ENCODE data around the gene PCDHA1. TPM values are rescaled to one million over a fixed set of nuclear protein-coding genes. Genes with fewer than 3 reads are reported as not detected.
A peak's percentile ranks its signal among the peaks of the same experiment; 100 is the strongest.
"Not testable (repeated sequence)": the region's sequence is repeated elsewhere in the genome, so short reads cannot be mapped to it uniquely, and the experiment has no call there.

PCDHA1 gene
- total RNA-seq: under 0.01 TPM in 1 of 2 replicates, not detected in the other

- no peak for DNase-seq (ENCODE audit: low read depth in 2 of 2)
Measured at GRCh38 chr5:140785905-140786686, at the start of gene PCDHA1. PCDHA1 (plus strand) TSS chr5:140786140.

DNA sequence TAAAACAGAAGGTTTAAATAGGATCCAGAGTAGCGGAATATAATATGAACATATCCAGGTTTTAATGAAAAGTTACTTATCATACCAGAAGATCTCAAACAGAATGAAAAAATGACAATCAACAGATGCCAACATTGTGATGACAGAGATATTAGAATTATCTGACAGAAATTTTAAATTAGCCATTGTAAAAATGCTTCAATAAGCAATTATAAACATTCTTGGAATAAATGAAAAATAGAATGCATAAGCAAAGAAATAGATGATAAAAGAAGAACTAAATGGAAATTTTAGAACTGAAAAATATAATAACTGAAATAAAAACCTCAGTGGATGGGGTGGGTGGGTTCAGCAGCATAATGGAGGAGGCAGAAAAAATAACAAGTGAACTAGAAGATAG lies 48.5 kb upstream of the PCDHA1 start:
- no peak for DNase-seq (ENCODE audit: low read depth in 2 of 2)

DNA sequence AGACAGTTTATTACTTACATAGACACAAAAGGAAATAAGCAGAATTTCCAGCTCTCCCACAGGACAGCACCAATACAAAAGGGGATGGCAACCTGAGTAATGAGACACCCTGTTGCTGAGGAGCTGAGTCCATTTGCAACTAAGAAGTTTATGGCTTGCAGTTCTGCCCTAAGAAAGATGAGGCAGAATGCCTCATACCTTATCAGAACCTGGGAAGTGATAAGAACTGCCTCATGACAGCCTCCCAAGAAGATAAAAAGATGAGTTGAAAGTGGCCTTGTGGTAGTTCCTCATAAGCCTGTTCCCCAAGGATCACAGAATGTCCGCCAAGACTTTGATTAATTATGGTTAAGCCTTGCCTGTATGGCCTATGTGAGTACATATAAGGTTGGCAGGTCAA lies 44.0 kb upstream of the PCDHA1 start:
- DNase-seq (ENCODE audit: low read depth in 2 of 2): no peak

- no peak for DNase-seq (ENCODE audit: low read depth in 2 of 2)
Measured at GRCh38 chr5:140753561-140753960, 32.4 kb upstream of the PCDHA1 start.

DNA sequence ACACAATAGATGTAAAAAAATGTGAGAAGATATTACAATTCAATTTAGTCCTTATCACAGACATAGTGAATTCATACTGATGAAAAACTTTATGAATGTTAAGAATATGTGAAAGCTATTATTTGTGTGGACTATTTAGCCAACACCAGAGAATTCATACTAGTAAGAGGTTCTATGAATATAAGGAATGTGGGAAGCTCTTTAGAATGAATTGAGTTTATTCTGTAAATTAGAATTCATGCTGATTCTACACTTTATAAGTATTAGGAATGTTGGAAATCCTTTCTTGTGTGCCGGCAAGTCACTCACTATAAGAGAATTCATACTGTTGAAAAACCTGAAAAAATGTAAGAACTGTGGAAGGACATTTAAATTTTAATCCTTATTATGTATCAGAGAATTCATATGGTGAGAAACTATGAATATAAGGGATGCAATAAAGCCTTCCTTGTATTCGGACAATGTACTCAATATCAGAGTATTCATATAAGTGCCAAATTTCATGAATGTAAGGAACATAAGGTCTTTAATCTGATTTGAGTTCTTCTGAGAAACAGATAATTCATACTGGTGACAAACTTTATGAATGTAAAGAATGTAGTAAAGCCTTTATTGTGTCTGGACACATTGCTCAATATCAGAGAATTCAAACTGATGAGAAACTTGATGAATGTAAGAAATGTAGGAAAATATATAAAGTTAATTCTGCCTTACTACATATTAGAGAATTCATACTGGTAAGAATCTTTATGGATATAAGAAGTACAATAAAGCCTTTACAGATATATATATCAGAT lies 21.6 kb upstream of the PCDHA1 start:
- peak in 1 of 2 donors; percentile 1 for DNase-seq (ENCODE audit: low read depth in 2 of 2)

DNA sequence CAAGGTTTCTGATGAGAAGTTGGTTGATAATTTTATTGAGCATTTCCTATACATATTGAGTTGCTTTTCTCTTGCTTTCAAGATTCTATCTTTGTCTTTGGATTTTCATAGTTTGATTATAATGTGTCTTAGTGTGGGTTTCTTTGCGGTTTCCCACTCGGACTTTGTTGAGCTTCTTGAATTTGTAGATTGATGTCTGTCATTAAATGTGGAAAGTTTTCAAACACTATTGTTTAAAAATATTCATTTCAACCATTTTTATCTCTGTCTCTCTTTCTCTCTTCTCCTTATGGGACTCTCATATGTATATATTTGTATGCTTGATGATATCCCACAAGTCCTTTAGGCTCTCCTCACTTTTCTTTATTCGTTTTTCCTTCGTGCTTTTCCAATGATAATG lies 18.5 kb upstream of the PCDHA1 start:
- no peak for DNase-seq (ENCODE audit: low read depth in 2 of 2)

DNA sequence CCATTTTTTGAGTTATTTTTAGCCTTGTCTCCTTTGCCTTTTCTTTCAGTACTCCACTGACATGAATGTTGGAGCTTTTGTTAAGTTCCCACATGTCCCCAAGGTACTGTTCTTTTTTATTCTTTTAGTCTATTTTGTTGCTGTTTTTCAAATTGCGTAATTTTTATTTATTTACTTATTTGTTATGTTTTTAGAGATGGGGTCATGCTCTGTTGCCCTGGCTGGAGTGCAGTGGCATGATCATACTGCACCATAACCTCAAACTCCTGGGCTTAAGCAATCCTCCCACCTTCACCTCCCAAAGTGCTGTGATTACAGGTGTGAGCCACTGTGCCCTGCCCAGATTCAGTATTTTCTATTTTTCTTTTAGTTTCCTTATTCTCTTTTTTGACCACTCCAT lies 5.4 kb upstream of the PCDHA1 start:
- DNase-seq (ENCODE audit: low read depth in 2 of 2): no peak

- not testable (repeated sequence) for DNase-seq (ENCODE audit: low read depth in 2 of 2)
Measured at GRCh38 chr5:140787422-140787821, 1.5 kb downstream of the PCDHA1 start.

- DNase-seq (ENCODE audit: low read depth in 2 of 2): not testable (repeated sequence)
Measured at GRCh38 chr5:140787849-140788504, 2.0 kb downstream of the PCDHA1 start.

DNA sequence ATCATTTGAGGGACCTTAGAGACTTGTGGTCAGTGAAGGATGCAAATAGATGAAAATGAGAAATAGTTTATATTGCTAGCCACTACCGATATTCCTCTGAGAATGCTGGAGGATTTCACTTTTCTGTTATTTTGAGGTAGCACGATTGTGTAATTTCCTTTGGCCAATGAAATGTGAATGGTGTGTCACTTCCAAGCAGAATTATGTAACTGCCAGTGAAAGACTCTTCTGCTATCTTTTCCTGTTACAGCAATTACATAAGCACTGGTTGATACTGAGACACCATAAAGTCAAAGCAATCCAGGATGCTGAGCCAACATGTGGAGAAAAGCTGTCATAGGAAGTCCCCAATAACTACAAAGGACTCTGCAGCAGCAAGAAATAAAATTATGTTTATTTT lies 5.1 kb downstream of the PCDHA1 start:
- no peak for DNase-seq (ENCODE audit: low read depth in 2 of 2)

GRCh38 chr5:140794595-140795258 lies 8.8 kb downstream of the PCDHA1 start, which contains the start of gene PCDHA2:
PCDHA2 (plus strand) TSS chr5:140794852.
- DNase-seq (ENCODE audit: low read depth in 2 of 2): no peak

DNA sequence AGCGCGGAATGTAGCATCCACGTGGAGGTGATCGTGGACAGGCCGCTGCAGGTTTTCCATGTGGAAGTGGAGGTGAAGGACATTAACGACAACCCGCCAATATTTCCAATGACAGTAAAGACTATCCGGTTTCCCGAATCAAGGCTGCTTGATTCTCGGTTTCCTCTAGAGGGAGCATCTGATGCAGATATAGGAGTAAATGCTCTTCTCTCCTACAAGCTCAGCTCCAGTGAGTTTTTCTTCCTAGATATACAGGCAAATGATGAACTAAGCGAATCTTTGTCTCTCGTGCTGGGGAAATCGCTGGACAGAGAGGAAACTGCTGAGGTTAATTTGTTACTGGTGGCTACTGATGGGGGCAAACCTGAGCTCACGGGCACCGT lies 9.3 kb downstream of the PCDHA1 start:
- peak in 1 of 2 donors; percentile 9 for DNase-seq (ENCODE audit: low read depth in 2 of 2)

GRCh38 chr5:140796072-140796717 lies 10.3 kb downstream of the PCDHA1 start:
- not testable (repeated sequence) for DNase-seq (ENCODE audit: low read depth in 2 of 2)

DNA sequence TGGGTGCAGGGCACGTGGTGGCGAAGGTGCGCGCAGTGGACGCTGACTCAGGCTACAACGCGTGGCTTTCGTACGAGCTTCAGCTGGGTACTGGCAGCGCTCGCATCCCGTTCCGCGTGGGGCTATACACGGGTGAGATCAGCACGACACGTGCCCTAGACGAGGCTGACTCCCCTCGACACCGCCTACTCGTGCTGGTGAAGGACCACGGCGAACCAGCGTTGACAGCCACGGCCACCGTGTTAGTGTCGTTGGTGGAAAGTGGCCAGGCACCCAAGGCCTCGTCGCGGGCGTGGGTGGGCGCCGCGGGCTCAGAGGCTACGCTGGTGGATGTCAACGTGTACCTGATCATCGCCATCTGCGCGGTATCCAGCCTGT lies 10.8 kb downstream of the PCDHA1 start:
- DNase-seq (ENCODE audit: low read depth in 2 of 2): no peak

DNA sequence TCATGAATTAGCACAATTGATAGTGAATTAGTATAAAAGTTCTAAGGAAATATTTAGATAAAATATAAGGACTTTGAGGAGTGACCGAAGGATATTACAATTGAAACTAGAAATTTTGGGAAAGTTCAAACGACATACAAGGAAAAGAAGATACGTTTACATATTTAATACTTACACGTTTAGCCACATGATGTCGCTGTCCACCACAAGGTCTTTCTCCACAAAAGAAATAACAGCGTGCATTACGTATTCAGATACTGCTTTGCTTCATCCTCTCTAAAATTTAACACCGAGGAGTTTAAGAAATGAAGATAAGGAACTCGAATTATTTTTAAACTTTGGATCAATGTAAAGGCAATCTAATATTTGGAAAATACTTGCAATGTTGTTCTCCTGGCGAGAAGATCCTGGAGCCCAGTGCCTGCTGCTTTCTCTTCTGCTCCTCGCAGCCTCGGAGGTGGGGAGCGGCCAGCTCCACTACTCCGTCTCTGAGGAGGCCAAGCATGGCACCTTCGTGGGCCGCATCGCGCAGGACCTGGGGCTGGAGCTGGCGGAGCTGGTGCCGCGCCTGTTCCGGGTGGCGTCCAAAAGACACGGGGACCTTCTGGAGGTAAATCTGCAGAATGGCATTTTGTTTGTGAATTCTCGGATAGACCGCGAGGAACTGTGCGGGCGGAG lies 15.0 kb downstream of the PCDHA1 start, which contains the start of gene PCDHA3:
PCDHA3 (plus strand) TSS at position 242 of the 678 bp plus-strand sequence.
- peak; percentile 29 to 59 for DNase-seq (ENCODE audit: low read depth in 2 of 2)

DNA sequence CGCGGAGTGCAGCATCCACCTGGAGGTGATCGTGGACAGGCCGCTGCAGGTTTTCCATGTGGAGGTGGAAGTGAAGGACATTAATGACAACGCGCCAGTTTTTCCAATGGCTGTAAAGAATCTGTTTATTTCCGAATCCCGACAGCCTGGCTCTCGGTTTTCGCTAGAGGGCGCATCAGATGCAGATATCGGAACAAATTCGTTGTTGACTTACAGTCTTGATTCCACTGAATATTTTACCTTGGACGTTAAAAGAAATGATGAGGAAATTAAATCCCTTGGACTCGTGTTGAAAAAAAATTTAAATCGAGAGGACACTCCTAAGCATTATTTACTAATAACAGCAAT lies 15.5 kb downstream of the PCDHA1 start:
- DNase-seq (ENCODE audit: low read depth in 2 of 2): peak in 1 of 2 donors; percentile 51

- not testable (repeated sequence) for DNase-seq (ENCODE audit: low read depth in 2 of 2)
Measured at GRCh38 chr5:140802381-140802780, 16.4 kb downstream of the PCDHA1 start.

- no peak for DNase-seq (ENCODE audit: low read depth in 2 of 2)
Measured at GRCh38 chr5:140802781-140803271, 16.9 kb downstream of the PCDHA1 start.

GRCh38 chr5:140806834-140807775 lies 21.2 kb downstream of the PCDHA1 start, which contains the start of gene PCDHA4:
PCDHA4 (plus strand) TSS chr5:140807068.
- DNase-seq (ENCODE audit: low read depth in 2 of 2): peak in 1 of 2 donors; percentile 46
